ENCODE measurements around the gene TRIM32.
A peak's percentile ranks its signal among the peaks of the same experiment; 100 is the strongest.

Gene TRIM32

GRCh38 chr9:116706310-116707290 lies 19.5 kb downstream of the TRIM32 start:
- no peak for TF ChIP-seq Cebpa-rat (IDR thresholded peaks at IDR 0.05)
- H3K4me1 ChIP-seq: no peaks in the 10 kb centered on the region
- H3K27ac ChIP-seq: no peak overlapping the region

GRCh38 chr9:116712781-116713180 lies 25.7 kb downstream of the TRIM32 start:
- H3K4me3 ChIP-seq: no peak overlapping the region
- 0 out of 22 replicates have a peak, but pooled peaks cover 0 to 3% (median 0%) of the 10 kb centered on the region in 11 experiments for H3K27me3 ChIP-seq
- H3K4me2 ChIP-seq: no peak overlapping the region
- H3K9ac ChIP-seq: no peak overlapping the region
- TF ChIP-seq Cebpa-rat (IDR thresholded peaks at IDR 0.05): no peak
- no peaks in the 10 kb centered on the region for H3K9me3 ChIP-seq (replicated peaks in 1 of 11)
- no peak overlapping the region for H3K27ac ChIP-seq
- no peaks in the 10 kb centered on the region for H3K36me3 ChIP-seq
- H4K20me1 ChIP-seq: peaks cover 0 to 4% (median 0%) of the 10 kb centered on the region in 11 experiments; a peak in 1 of 22 replicates
- H3K4me1 ChIP-seq: peaks cover 6 to 16% (median 13%) of the 10 kb centered on the region in 10 experiments; a peak in 18 of 20 replicates

More at GRCh38 chr9:116706310-116707290, 19.5 kb downstream of the TRIM32 start:
- Histone ChIP-seq H3K36me3 (peaks cover 7 to 27% (median 13%) of the 10 kb centered on the region in 11 experiments; a peak in 19 of 22 replicates), H4K20me1 (peaks cover 0 to 21% (median 0%) of the 10 kb centered on the region in 11 experiments; a peak in 4 of 22 replicates), H3K27me3 (no peaks in the 10 kb centered on the region), H3K9ac (no peak overlapping the region), H3K9me3 (replicated peaks in 1 of 11) (peaks cover 0 to 13% (median 12%) of the 10 kb centered on the region in 11 experiments; a peak in 16 of 22 replicates), H3K4me3 (no peak overlapping the region), H3K4me2 (no peak overlapping the region)

GRCh38 chr9:116713271-116713670 lies 26.2 kb downstream of the TRIM32 start:
- Histone ChIP-seq H3K4me1 (peaks cover 6 to 17% (median 13%) of the 10 kb centered on the region in 10 experiments; a peak in 18 of 20 replicates), H3K27ac (no peak overlapping the region), H3K4me2 (no peak overlapping the region), H4K20me1 (peaks cover 0 to 4% (median 0%) of the 10 kb centered on the region in 11 experiments; a peak in 1 of 22 replicates), H3K9me3 (replicated peaks in 1 of 11) (no peaks in the 10 kb centered on the region), H3K27me3 (0 out of 22 replicates have a peak, but pooled peaks cover 0 to 3% (median 0%) of the 10 kb centered on the region in 11 experiments), H3K4me3 (no peak overlapping the region), H3K9ac (no peak overlapping the region), H3K36me3 (0 out of 22 replicates have a peak, but pooled peaks cover 0 to 5% (median 0%) of the 10 kb centered on the region in 11 experiments)
- TF ChIP-seq Cebpa-rat (IDR thresholded peaks at IDR 0.05): no peak

GRCh38 chr9:116715751-116716150 lies 28.6 kb downstream of the TRIM32 start:
- Histone ChIP-seq H3K27me3 (0 out of 22 replicates have a peak, but pooled peaks cover 0 to 3% (median 0%) of the 10 kb centered on the region in 11 experiments), H3K9ac (no peak overlapping the region), H3K4me2 (no peak overlapping the region), H3K9me3 (replicated peaks in 1 of 11) (no peaks in the 10 kb centered on the region), H3K27ac (no peak overlapping the region), H3K36me3 (peaks cover 0 to 14% (median 0%) of the 10 kb centered on the region in 11 experiments; a peak in 1 of 22 replicates), H3K4me3 (no peak overlapping the region), H3K4me1 (peaks cover 6 to 21% (median 13%) of the 10 kb centered on the region in 10 experiments; a peak in 18 of 20 replicates), H4K20me1 (no peaks in the 10 kb centered on the region)
- TF ChIP-seq Cebpa-rat (IDR thresholded peaks at IDR 0.05): no peak

- H3K9me3 ChIP-seq (replicated peaks in 1 of 11): no peaks in the 10 kb centered on the region
- H3K27me3 ChIP-seq: 0 out of 22 replicates have a peak, but pooled peaks cover 0 to 3% (median 0%) of the 10 kb centered on the region in 11 experiments
- peaks cover 0 to 14% (median 0%) of the 10 kb centered on the region in 11 experiments; a peak in 1 of 22 replicates for H3K36me3 ChIP-seq
- H3K4me1 ChIP-seq: peaks cover 6 to 21% (median 13%) of the 10 kb centered on the region in 10 experiments; a peak in 18 of 20 replicates
- no peak for TF ChIP-seq Cebpa-rat (IDR thresholded peaks at IDR 0.05)
- no peak overlapping the region for H3K27ac ChIP-seq
- no peak overlapping the region for H3K9ac ChIP-seq
- peak overlapping the region in 9 of 11 experiments; percentile 46 to 75 (median 55); a peak in 18 of 22 replicates for H3K4me2 ChIP-seq
- no peak overlapping the region for H3K4me3 ChIP-seq
- no peaks in the 10 kb centered on the region for H4K20me1 ChIP-seq
These were observed 29.3 kb downstream of the TRIM32 start for GRCh38 chr9:116716438-116716837.

- Histone ChIP-seq H3K9me3 (replicated peaks in 1 of 11) (no peaks in the 10 kb centered on the region), H3K27me3 (0 out of 22 replicates have a peak, but pooled peaks cover 0 to 3% (median 0%) of the 10 kb centered on the region in 11 experiments), H3K36me3 (peaks cover 0 to 14% (median 0%) of the 10 kb centered on the region in 11 experiments; a peak in 1 of 22 replicates), H4K20me1 (no peaks in the 10 kb centered on the region), H3K4me3 (no peak overlapping the region), H3K4me1 (peaks cover 6 to 21% (median 13%) of the 10 kb centered on the region in 10 experiments; a peak in 18 of 20 replicates), H3K4me2 (peak overlapping the region; percentile 13 to 75 (median 54); a peak in 21 of 22 replicates), H3K27ac (no peak overlapping the region), H3K9ac (no peak overlapping the region)
- TF ChIP-seq Cebpa-rat (IDR thresholded peaks at IDR 0.05): no peak
These were observed 30.0 kb downstream of the TRIM32 start for GRCh38 chr9:116717150-116717549.

- Histone ChIP-seq H3K4me1 (peaks cover 6 to 21% (median 13%) of the 10 kb centered on the region in 10 experiments; a peak in 18 of 20 replicates), H3K27me3 (0 out of 22 replicates have a peak, but pooled peaks cover 0 to 3% (median 0%) of the 10 kb centered on the region in 11 experiments), H4K20me1 (no peaks in the 10 kb centered on the region), H3K9ac (no peak overlapping the region), H3K4me3 (no peak overlapping the region), H3K9me3 (replicated peaks in 1 of 11) (no peaks in the 10 kb centered on the region), H3K27ac (no peak overlapping the region), H3K4me2 (peak overlapping the region in 1 of 11 experiments; percentile 72; a peak in 3 of 22 replicates), H3K36me3 (peaks cover 0 to 14% (median 0%) of the 10 kb centered on the region in 11 experiments; a peak in 1 of 22 replicates)
- no peak for TF ChIP-seq Cebpa-rat (IDR thresholded peaks at IDR 0.05)
These were observed 31.0 kb downstream of the TRIM32 start for GRCh38 chr9:116718111-116718510.

- Histone ChIP-seq H3K36me3 (peaks cover 0 to 18% (median 0%) of the 10 kb centered on the region in 11 experiments; a peak in 2 of 22 replicates), H3K9ac (no peak overlapping the region), H3K4me1 (peaks cover 6 to 21% (median 13%) of the 10 kb centered on the region in 10 experiments; a peak in 18 of 20 replicates), H3K27me3 (0 out of 22 replicates have a peak, but pooled peaks cover 0 to 3% (median 0%) of the 10 kb centered on the region in 11 experiments), H4K20me1 (no peaks in the 10 kb centered on the region), H3K27ac (no peak overlapping the region), H3K4me3 (no peak overlapping the region), H3K9me3 (replicated peaks in 1 of 11) (no peaks in the 10 kb centered on the region), H3K4me2 (peak overlapping the region in 1 of 11 experiments; percentile 3; a peak in 2 of 22 replicates)
- TF ChIP-seq Cebpa-rat (IDR thresholded peaks at IDR 0.05): no peak
These were observed 33.0 kb downstream of the TRIM32 start for GRCh38 chr9:116720111-116720510.
